HEK293T (cell line): ENCODE data around the gene TSTD2.

ENCODE experiments used
- CTCF ChIA-PET: fragments of 350-600 bp; formaldehyde crosslinking; extraction: SDS; loops from one replicate; lab custom pipeline; 2021; ENCODE audit warnings: antibody characterized with exemption, inconsistent platforms; lab: Yijun Ruan, JAX
- POLR2A ChIA-PET: fragments of 350-600 bp; formaldehyde crosslinking; extraction: SDS; loops from one replicate; lab custom pipeline; 2020; ENCODE audit warnings: antibody characterized with exemption, inconsistent platforms; lab: Yijun Ruan, JAX
- DNase-seq: peaks from one replicate; pipeline ENCODE4 v3.0.0; 2012; ENCODE audit warnings: mixed read lengths; ENCODE audit errors: extremely low spot score
- ARNT ChIP-seq: fragments of 450-650 bp; IDR thresholded peaks from 2 replicates; pipeline ENCODE4 v1.6.1; 2017; ENCODE audit warnings: mild to moderate bottlenecking
- BHLHE40 ChIP-seq: fragments of 450-650 bp; IDR thresholded peaks from 2 replicates; pipeline ENCODE4 v1.6.1; 2016; ENCODE audit warnings: mild to moderate bottlenecking, moderate library complexity, borderline replicate concordance
- CTBP1 ChIP-seq: fragments of 450-650 bp; IDR thresholded peaks from 2 replicates; pipeline ENCODE4 v1.6.1; 2016; ENCODE audit warnings: borderline replicate concordance
- ELF4 ChIP-seq: fragments of 450-650 bp; IDR thresholded peaks from 2 replicates; pipeline ENCODE4 v1.6.1; 2017; ENCODE audit warnings: antibody characterized with exemption
- FOXA1 ChIP-seq: fragments of 450-650 bp; IDR thresholded peaks from 2 replicates; pipeline ENCODE4 v1.6.1; 2016; ENCODE audit warnings: mild to moderate bottlenecking
- FOXK2 ChIP-seq: fragments of 450-650 bp; IDR thresholded peaks from 2 replicates; pipeline ENCODE4 v1.6.1; 2016; ENCODE audit warnings: mild to moderate bottlenecking
- FOXM1 ChIP-seq: fragments of 450-650 bp; IDR thresholded peaks from 2 replicates; pipeline ENCODE4 v1.6.1; 2017; ENCODE audit warnings: mild to moderate bottlenecking, borderline replicate concordance
- HDGF ChIP-seq: fragments of 450-650 bp; IDR thresholded peaks from 2 replicates; pipeline ENCODE4 v1.6.1; 2017; ENCODE audit warnings: antibody characterized with exemption, borderline replicate concordance
- L3MBTL2 ChIP-seq: fragments of 450-650 bp; conservative IDR thresholded peaks from 2 replicates; pipeline ENCODE4 v1.6.1; 2016; ENCODE audit warnings: mild to moderate bottlenecking
- LEF1 ChIP-seq: fragments of 450-650 bp; IDR thresholded peaks from 2 replicates; pipeline ENCODE4 v1.6.1; 2017; ENCODE audit warnings: mild to moderate bottlenecking, borderline replicate concordance
- NFRKB ChIP-seq: fragments of 450-650 bp; IDR thresholded peaks from 2 replicates; pipeline ENCODE4 v1.6.1; 2016; ENCODE audit warnings: mild to moderate bottlenecking, moderate library complexity
- PKNOX1 ChIP-seq: fragments of 450-650 bp; IDR thresholded peaks from 2 replicates; pipeline ENCODE4 v1.6.1; 2016
- SP1 ChIP-seq: fragments of 450-650 bp; IDR thresholded peaks from 2 replicates; pipeline ENCODE4 v1.6.1; 2017
- SUZ12 ChIP-seq: fragments of 450-650 bp; IDR thresholded peaks from 2 replicates; pipeline ENCODE4 v1.6.1; 2016; ENCODE audit warnings: mild to moderate bottlenecking
- TARDBP ChIP-seq: fragments of 450-650 bp; IDR thresholded peaks from 2 replicates; pipeline ENCODE4 v1.6.1; 2016
- ZNF384 ChIP-seq: fragments of 450-650 bp; IDR thresholded peaks from 2 replicates; pipeline ENCODE4 v1.6.1; 2016

TSTD2 gene

GRCh38 chr9:97553141-97553540, 80.0 kb downstream of the TSTD2 start:
- TF ChIP-seq CTBP1 (no peak), FOXM1 (no peak), ZNF384 (no peak), NFRKB (no peak), PKNOX1 (no peak), L3MBTL2 (no peak), BHLHE40 (no peak), HDGF (no peak), TARDBP (no peak), FOXA1 (no peak), LEF1 (no peak), ARNT (no peak), ELF4 (no peak), SUZ12 (no peak), SP1 (no peak), FOXK2 (no peak)
- POLR2A ChIA-PET: no interaction called here
- CTCF ChIA-PET: no interaction called here
- no peak for DNase-seq

GRCh38 chr9:97551308-97551707, 81.9 kb downstream of the TSTD2 start:
- POLR2A ChIA-PET: no interaction called here
- DNase-seq: no peak
- TF ChIP-seq FOXM1: no peak
- CTCF ChIA-PET: no interaction called here

- DNase-seq: no peak
- ChIA-PET CTCF (no interaction called here), POLR2A (no interaction called here)
- TF ChIP-seq LEF1 (no peak), PKNOX1 (no peak)
These were observed 82.8 kb downstream of the TSTD2 start for GRCh38 chr9:97550386-97550785.
